Right lobe of liver (tissue), 6 donors: ENCODE measurements around the gene GALNTL6. TPM values are rescaled to one million over a fixed set of nuclear protein-coding genes. Genes with fewer than 3 reads are reported as not detected.

ENCODE experiments used
- ATAC-seq, 4 donors: fragments of 200-7000 bp; cut with Tn5 transposase; one replicate each; pipeline ENCODE4 v1.9.1; 2020; ENCODE audit warnings: mild to moderate bottlenecking in 4 of 4, moderate library complexity in 4 of 4
- DNase-seq, 3 donors: peaks; one replicate each; pipeline ENCODE4 v3.0.0-alpha.2; 2020
- H3K27ac ChIP-seq, 3 donors: fragments of 200-600 bp; one replicate each; pipeline ENCODE4 v1.8.0; 2022
- H3K27me3 ChIP-seq, 2 donors: fragments of 200-600 bp; one replicate each; pipeline ENCODE4 v1.8.0; 2022
- H3K36me3 ChIP-seq, 4 donors: fragments of 200-600 bp; sonication (generic) in 1 of 4; one replicate each; pipeline versions ENCODE4 v1.5.1 to v1.8.0; 2017 to 2022; ENCODE audit warnings: control low read depth in 1 of 4
- H3K4me1 ChIP-seq, 4 donors: fragments of 200-600 bp; sonication (generic) in 1 of 4; one replicate each; pipeline versions ENCODE4 v1.5.1 to v1.8.0; 2017 to 2022; ENCODE audit warnings: control low read depth in 1 of 4
- H3K4me3 ChIP-seq, 3 donors: fragments of 200-600 bp; one replicate each; pipeline ENCODE4 v1.8.0; 2022
- H3K9me3 ChIP-seq, 4 donors: fragments of 200-600 bp; sonication (generic) in 1 of 4; one replicate each; pipeline versions ENCODE4 v1.5.1 to v1.8.0; 2017 to 2022; ENCODE audit warnings: control low read depth in 1 of 4
- CTCF ChIP-seq, 4 donors: fragments of 200-600 bp in 3 of 4; fragments of 450-650 bp in 1 of 4; IDR thresholded peaks; one replicate each; pipeline versions ENCODE4 v1.5.1 to v1.8.0; 2016 to 2022; ENCODE audit warnings: antibody characterized with exemption in 4 of 4, mild to moderate bottlenecking in 2 of 4
- POLR2A ChIP-seq: fragments of 450-650 bp; IDR thresholded peaks from one replicate; pipeline ENCODE4 v1.6.1; 2017; ENCODE audit warnings: antibody characterized with exemption, mild to moderate bottlenecking
- WGBS: methylation state at CpG from one replicate; pipeline ENCODE4 v1.1.6; 2018; ENCODE audit warnings: low coverage, low lambda C conversion rate; ENCODE audit not compliant: insufficient coverage; ENCODE audit errors: missing lambda C conversion rate; 5-methylcytosine and 5-hydroxymethylcytosine counted together
- intact Hi-C, 2 donors: fragments of 100-400 bp; cut with DNase I; formaldehyde crosslinking; loops; one replicate each; pipeline versions ENCODE4 v1.11.2 to v1.14.1; 2022
- total RNA-seq, 6 experiments: library from RNA; depleted of rRNA in 2 of 6; stranded (reverse); fragments of >200 nt in 2 of 6; fragmentation: NEBNext Ultra II Directional in 3 of 6; extraction: Animal tissue kit (Norgen Biotek cat#: 25700) in 3 of 6; gene quantifications; one replicate each; pipeline versions ENCODE4 v1.1.0 to v1.2.4, GENCODE V29; 2016 to 2023
- donor health status: DM: no; HTN: yes; CAD: no.
- donor health status: DM: no; HTN: no; CAD: no.
- donor health status: DM: no; HTN: no; CAD: no.
- donor health status: DM: no; HTN: yes; CAD: no.
- donor health status: DM: no; HTN: yes; CAD: no.

The GALNTL6 gene
- total RNA-seq, 6 experiments from 2014 or later = 0.15 to 1.1 (median 0.30) TPM; not detected in 3

DNA sequence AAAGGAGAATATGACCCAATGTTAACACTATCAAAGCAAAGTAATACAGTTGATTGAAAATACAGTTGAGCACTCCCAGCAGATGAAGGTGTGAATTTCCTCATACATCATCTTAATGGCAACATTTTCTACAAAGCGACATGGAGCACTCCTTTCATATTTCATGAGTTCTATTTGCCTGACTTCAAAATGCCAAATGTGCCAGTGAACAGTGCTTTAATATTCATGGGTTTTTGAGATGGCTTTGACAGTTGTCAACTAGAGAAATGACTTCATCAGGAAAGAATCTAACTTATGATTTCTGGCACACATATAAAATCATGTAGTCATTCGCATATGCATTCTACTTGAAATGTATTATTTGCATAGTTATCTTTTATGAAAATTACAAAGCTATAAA is 222.4 kb downstream of the GALNTL6 start:
- TF ChIP-seq CTCF (IDR thresholded peaks at IDR 0.05) (no peak), POLR2A (no peak)
- Histone ChIP-seq H3K36me3 (no peaks in the 10 kb centered on the region), H3K27ac (no peak overlapping the region), H3K4me1 (no peaks in the 10 kb centered on the region), H3K4me3 (no peak overlapping the region), H3K9me3 (no peaks in the 10 kb centered on the region), H3K27me3 (no peaks in the 10 kb centered on the region)
- ATAC-seq = no peak
- intact Hi-C loops = no loop called here
- DNase-seq = no peak
- 65% methylated on average over 2 of the region's 2 CpGs for WGBS

GRCh38 chr4:172040766-172041165 is 227.6 kb downstream of the GALNTL6 start:
- Histone ChIP-seq H3K27me3 (no peaks in the 10 kb centered on the region), H3K4me1 (no peaks in the 10 kb centered on the region), H3K27ac (no peak overlapping the region), H3K36me3 (no peaks in the 10 kb centered on the region), H3K4me3 (no peak overlapping the region), H3K9me3 (no peaks in the 10 kb centered on the region)
- intact Hi-C loops = no loop called here
- TF ChIP-seq CTCF (IDR thresholded peaks at IDR 0.05) = no peak
- TF ChIP-seq POLR2A = no peak
- no peak for DNase-seq
- ATAC-seq = no peak

- 29% methylated on average over 3 of the region's 3 CpGs for WGBS
- Histone ChIP-seq H3K27me3 (no peaks in the 10 kb centered on the region), H3K4me1 (no peaks in the 10 kb centered on the region), H3K9me3 (no peaks in the 10 kb centered on the region), H3K4me3 (no peak overlapping the region), H3K27ac (no peak overlapping the region), H3K36me3 (no peaks in the 10 kb centered on the region)
- ATAC-seq (peak in 1 of 4 donors; percentile 23), DNase-seq (no peak)
- intact Hi-C loops = no loop called here
- TF ChIP-seq POLR2A = no peak
- no peak for TF ChIP-seq CTCF (IDR thresholded peaks at IDR 0.05)
Observed at GRCh38 chr4:172042714-172043114, 229.5 kb downstream of the GALNTL6 start.

- intact Hi-C loops = no loop called here
- TF ChIP-seq CTCF (IDR thresholded peaks at IDR 0.05) (no peak), POLR2A (no peak)
- Histone ChIP-seq H3K36me3 (no peaks in the 10 kb centered on the region), H3K9me3 (no peaks in the 10 kb centered on the region), H3K27ac (no peak overlapping the region), H3K27me3 (no peaks in the 10 kb centered on the region), H3K4me1 (no peaks in the 10 kb centered on the region), H3K4me3 (no peak overlapping the region)
- DNase-seq (no peak), ATAC-seq (no peak)
- 33% methylated on average over 2 of the region's 2 CpGs for WGBS
Observed at GRCh38 chr4:172045981-172046380, 232.8 kb downstream of the GALNTL6 start.

- intact Hi-C loops = no loop called here
- WGBS = 55% methylated on average over 1 of the region's 1 CpG
Observed at GRCh38 chr4:172048666-172049065, 235.5 kb downstream of the GALNTL6 start.

More at GRCh38 chr4:172048666-172049065, 235.5 kb downstream of the GALNTL6 start:
- no peaks in the 10 kb centered on the region for H3K9me3 ChIP-seq
- TF ChIP-seq POLR2A (no peak), CTCF (IDR thresholded peaks at IDR 0.05) (no peak)
- DNase-seq (no peak), ATAC-seq (no peak)
- no peak overlapping the region for H3K4me3 ChIP-seq
- H3K27ac ChIP-seq = no peak overlapping the region
- no peaks in the 10 kb centered on the region for H3K4me1 ChIP-seq
- H3K36me3 ChIP-seq = no peaks in the 10 kb centered on the region
- H3K27me3 ChIP-seq = no peaks in the 10 kb centered on the region
